HG03571 (cell line): ENCODE results near the gene DENND2C.

Source experiments
- ATAC-seq: cut with Tn5 transposase; IDR thresholded peaks from one replicate; pipeline ENCODE4 v1.9.1; 2021; ENCODE audit not compliant: unreplicated experiment

DENND2C gene, protein sequence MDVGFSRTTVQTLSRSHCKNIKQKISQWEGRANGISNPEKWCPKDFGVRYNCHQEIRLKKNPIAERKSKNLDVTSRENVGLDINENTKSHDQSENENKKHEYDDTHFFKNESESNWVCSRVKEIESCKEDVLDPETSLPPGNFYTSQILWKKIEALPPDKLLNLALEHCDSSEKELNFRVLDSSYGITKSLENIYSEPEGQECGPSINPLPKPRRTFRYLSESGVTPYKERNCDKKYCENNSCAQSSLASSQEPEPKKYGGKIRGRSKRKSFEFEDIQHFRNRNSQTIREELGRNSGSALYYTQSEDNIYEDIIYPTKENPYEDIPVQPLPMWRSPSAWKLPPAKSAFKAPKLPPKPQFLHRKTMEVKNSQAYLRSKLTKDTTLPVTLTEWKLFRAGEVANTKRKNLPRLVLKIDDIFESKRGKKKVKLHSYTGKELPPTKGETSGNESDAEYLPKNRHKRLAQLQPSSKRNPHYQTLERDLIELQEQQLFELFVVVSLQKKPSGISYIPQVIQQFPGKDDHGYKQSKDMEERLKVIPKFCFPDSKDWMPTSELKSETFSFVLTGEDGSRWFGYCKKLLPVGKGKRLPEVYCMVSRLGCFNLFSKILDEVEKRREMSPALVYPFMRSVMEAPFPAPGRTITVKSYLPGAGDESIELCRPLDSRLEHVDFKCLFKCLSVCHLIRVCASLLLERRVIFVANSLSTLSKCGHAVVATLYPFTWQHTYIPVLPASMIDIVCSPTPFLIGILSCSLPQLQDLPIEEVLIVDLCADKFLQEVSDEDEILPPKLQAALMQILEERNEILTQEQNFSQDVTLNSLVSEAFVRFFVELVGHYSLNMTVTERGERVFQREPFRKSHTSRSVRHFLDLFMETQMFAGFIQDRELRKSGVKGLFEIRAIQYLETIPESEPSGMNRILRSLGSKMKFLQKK

DNA sequence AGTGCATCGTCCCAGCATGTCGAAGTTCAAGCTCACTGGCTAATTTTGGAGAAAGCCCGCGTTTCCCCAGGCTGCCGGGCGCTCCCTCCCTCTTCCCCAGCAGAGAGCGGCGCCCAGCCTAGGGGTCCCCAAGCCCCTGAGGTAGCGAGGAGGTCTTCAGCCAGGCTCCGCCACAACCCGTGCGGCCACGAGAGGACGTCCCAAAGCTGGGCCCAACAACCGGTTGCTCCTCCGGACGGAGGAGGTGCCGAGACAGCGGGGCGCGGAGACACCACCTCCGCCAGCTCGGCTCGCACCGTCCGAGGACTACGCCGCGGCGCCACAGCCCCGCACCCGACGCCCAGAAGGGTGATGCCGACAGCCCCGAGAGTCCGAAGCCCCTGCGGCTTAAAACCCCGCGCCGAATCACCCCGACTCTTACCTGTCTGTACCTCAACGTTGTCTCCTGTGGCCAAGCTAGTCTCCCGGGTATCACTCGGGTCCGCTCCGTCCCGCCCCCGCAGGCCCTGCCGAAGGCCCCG is at the start of gene DENND2C:
Gene DENND2C (minus strand): TSS at position 488 of the 521 bp plus-strand sequence. CDS start 44,065 bp downstream, outside the sequence.
- ATAC-seq = peak; percentile 61

DNA sequence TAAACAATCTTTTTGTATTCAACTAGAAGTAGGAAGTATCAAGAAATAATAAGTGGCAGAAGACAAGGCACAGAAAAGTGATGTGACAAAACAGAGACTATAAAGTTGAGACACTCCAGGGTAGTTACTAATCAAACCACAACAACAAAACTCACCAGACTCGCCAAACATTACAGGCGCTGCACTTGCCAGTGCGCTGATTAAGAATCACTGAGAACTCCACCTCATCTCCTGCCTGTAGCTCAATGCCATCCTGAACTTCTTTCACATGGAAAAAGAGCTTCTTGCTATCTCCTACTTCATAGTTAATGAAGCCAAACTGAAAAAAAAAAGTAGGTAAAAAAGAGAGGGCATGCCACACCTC is 49.6 kb upstream of the DENND2C start:
- ATAC-seq = no peak

DNA sequence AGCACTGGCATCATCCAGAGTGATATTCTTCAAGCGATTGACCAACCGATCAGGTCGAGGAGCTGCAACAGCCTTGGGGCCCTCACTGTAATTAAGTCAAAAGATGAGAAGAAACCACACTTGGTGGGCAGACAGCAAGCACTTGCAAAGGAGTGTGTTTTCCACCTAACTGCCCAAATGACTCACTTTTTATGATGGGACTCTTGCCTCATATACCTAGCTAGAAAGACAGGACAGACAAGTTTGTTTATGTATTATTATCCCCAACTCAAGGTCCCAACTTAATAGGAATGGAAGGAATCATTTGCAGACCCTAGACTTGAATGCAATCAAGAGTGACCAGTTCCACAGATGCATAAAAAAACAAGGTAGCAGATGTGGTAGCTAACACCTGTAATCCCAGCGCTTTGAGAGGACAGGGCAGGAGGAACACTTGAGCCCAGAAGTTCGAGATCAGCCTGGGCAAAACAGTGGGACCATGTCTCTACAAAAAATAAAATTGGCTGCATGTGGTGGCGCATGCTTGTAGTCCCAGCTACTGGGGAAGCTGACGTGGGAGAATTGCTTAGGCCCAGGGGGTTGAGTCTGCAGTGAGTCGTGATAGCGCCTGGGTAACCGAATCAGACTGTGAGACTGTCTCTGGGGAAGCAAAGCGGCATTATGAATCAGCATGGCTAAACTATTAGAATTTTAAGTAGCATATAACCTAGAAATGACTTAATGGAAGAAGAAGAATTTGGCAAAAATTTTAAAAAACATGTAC is 49.0 kb upstream of the DENND2C start:
- ATAC-seq = no peak

DNA sequence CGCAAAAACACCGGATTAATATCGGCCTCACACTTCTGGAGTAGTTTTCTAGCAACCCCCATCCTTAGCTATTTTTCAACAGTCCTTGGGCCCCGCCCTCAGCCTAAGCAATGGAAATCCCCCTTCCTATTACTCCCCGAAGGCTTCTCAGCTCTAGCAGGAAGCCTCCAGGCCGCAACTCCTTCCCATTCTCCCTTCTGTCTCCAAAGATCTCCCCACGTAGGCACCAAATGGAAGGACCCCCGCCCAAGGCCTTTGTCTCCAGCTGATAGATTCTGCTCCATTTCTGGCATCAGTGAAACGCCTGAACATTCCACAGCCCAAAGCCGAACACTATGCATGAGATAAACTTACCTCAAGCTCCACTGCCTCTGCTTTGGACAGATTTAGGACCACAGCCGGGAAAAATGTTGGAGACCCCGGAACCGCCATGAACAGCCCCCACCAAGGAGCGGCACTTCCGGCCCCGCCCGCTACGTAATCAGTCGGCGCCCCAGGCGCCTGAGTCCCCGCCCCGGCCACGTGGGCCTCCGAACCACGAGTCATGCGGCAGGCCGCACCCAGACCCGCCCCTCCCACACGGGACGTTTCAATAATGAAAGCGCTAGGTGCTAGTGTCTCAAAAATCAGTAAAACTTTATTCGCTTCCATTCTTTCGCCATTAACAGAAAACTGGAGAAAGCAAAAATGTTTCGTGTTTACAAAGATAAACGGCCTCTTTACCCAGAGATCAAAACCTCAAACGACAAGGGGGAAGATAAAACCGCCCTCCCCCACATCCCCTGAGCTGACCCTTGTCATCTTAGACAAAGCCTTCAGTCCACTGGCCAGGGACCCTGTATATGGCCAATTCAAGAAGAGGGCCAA is 46.7 kb upstream of the DENND2C start, which contains the start of gene NRAS:
Gene NRAS (minus strand): TSS at position 468 of the 867 bp plus-strand sequence. CDS start 611 bp downstream, outside the sequence.
- ATAC-seq = peak; percentile 93

DNA sequence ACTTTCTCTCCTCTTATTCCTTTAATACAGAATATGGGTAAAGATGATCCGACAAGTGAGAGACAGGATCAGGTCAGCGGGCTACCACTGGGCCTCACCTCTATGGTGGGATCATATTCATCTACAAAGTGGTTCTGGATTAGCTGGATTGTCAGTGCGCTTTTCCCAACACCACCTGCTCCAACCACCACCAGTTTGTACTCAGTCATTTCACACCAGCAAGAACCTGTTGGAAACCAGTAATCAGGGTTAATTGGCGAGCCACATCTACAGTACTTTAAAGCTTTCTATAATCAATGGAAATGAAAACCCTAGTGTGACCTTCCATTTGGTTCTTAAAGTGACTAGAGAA is 46.1 kb upstream of the DENND2C start:
- ATAC-seq = no peak

DNA sequence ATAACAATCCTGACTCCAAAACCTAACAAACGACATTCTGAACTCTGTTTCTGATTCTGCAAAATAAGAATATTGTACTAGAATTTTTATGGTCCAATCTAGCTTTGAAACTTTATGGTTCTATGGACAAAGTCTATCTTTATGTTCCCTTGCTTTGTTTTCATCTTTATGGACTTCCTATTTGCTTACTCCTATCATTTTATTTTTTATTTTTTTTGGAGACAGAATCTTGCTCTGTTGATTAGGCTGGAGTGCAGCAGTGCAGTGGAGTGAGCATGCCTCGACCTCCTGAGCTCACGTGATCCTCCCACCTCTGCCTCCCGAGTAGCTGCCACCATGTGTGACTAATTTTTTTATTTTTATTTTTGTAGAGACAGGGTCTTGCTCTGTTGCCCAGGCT is 43.1 kb upstream of the DENND2C start:
- ATAC-seq = no peak

DNA sequence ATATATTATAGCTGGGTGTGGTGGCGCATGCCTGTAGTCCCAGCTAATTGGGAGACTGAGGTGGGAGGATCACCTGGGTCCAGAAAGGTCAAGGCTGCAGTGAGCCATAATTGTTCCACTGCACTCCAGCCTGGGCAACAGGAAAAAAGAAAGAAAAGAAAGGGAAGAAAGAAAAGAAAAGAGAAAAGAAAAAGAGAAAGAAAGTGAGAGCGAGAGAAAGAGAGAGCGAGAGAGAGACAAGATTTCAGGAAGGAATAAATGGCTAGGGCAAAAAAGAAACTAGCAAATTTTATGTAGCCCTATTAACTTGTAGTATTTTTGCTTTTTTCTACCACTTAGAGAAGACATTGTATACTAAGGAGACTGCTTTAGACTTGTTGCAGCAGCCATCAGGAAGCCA is 40.5 kb upstream of the DENND2C start:
- ATAC-seq = no peak

DNA sequence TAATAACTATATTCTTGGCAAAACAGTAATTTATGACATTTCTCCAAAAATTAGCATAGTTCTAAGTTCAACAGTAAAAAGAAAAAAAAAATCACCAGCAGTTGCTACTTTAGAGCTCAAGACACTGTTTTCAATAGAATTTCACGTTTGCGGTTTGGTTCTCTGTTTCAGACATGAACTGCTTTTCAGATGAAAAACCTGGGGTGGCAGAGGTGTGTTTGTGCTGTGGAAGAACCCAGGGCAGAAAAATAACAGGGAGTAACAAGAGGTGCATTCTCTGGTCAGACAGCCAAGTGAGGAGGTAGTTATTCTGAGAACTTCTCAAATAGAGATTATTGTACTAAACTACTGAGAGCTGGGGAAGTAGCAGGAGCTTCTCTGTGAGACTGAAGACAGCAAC is 37.8 kb upstream of the DENND2C start:
- ATAC-seq = no peak

DNA sequence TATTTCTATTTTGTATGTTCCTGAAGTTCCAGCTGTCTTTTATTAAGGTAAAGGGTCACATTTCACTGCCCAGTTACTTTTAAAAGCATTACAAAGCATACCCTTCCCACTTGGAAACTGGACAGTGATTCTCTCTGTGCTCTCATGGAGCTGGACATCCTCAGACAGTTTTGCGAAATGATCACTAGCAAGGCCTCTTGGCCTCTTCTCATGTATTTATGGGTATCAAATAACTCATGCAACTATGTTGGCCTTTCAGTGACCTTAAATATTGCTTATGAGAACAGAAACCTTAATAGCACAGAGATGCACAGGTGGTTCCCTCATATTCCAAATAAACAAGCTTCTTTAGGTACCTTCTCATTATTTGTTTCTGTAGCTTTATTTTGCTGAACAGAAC is 33.4 kb upstream of the DENND2C start:
- no peak for ATAC-seq

DNA sequence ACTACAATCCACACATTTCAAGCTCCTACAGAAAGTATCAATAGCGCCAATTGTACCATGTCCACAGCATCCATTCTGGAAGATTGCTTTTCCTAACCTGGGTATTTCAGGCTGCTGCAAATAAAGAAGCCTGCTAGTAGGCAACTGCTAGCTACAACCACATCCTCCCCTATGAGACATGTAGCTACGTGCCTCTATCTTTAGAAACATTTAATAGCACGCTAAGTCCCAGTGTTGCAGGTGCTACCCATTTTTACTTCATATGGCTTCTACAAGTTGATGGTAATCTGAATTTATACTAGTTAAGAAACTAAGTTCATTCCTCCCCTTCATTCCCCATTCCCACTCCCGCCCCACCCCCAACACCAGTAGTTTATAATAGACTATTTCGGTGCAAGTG is 32.9 kb upstream of the DENND2C start:
- ATAC-seq = no peak

DNA sequence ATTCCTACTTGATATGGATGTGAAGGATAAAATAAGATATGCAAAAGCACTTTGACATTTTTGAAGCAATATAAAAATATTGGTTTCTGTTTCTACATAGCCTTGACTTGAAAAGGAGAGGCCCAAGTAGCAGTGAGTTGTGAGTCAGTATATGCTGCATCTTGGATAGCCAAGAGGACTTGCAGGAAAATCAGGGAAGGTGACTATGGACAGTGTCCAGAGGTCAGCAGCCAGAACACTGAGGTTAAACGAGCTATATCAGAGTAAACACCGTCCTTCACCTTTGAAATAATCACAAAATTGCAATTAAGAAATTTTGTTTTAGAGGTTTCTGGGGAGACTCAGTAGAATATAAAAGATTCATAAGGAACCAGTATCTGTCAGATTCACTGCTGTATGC is 32.1 kb upstream of the DENND2C start:
- no peak for ATAC-seq

DNA sequence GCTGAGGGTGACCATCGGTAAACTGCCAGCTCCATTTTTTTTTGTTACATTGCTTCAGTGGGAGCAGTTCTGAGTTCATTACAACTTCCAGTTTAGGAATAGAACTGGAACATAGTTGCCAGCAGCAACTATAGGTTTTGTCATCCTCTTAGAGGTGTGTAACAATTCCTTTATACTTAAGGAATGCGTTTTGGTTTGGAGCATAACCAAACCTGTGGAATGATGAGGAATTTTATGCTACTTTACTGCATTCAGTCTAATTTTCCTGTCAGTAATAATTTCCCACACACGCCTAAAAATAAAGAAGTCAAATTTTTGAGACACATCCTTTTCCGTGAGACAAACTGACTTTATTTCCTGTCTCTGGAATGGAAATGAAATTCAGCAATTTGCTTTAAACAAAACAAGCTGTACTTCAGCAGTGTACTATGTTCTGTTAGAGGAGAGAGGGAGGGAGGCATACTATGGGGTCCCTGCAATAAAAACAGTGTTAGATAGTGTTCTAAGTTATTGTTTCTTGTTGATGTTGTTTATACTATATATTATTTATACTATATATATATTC is 30.3 kb upstream of the DENND2C start:
- ATAC-seq = no peak

DNA sequence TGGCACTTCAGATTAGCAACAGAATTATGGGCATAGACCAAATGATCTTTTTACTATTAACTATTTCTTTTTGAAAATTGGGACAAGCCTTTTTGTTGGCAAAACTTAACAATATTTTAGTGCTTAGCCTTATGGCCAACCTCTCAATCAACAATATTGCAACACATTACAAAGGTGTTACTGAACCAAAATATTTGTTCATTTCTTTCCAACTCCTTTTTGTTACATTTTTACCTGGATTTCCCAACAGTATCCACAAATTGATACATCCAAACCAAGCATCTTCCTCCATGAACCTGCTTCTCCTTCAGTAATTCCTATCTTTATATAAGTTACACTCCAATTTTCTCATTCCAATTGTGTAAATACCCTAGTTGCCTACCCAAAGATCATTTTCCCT is 27.0 kb upstream of the DENND2C start:
- ATAC-seq = no peak

DNA sequence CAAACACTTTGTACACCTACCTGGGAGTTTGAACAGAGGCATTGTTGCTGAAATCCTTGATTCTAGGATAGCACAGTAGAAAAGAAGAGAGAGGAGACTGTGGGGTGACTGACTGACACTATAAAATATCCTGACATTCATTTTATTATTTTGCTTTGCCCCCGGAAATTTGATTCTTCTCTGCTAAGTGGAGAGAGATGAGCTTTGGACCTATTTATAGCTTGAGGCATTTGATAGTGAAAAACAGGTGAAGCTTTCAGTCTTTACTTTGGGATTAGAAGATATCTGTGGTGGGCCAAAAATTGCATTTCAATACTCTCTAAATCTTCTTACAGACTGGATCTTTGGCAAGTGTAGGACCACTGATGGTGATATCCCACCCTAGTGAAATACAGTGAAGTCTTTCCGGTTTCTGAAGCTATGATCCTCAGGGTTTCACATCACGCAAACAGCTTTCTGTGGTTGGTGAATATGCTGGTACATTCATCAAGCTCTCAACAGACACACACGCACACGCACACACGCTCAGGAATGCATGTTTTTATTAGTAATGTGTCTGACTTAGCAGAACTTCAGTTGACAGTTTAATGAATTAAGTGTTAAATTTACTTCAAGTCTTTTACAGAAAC is 25.7 kb upstream of the DENND2C start, which contains the start of gene AMPD1:
Gene AMPD1 (minus strand): TSS at position 117 of the 629 bp plus-strand sequence. CDS start 75 bp downstream, at position 42.
- no peak for ATAC-seq

DNA sequence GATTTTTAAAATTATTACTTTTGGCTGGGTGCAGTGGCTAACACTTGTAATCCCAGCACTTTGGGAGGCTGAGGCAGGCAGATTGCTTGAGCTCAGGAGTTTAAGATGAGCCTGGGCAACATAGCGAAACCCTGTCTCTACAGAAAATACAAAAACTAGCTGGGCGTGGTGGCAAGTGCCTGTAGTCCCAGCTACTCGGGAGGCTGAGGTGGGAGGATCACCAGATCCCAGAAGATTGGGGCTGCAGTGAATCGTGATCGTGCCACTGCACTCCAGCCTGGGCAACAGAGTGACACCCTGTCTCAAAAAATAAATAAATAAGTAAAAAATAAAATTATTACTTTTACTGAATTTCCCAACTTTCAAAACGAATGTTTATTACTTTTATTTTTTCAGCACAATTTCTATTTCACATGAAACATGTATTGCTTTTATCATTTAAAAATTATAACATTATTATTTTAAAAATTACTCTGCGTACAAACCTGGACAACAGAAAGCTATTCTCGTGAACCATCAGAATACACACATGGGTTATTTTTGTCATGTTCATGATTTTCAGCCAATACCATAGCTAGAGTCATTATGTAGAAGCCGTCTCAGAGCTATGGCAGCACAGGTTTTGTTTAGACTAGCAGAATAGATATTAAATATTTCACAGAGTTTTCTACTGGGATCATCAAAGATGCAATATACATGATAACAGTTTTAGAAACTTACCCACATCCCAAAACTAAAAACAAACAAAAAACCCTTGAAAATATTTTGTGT is 24.9 kb upstream of the DENND2C start:
- no peak for ATAC-seq

DNA sequence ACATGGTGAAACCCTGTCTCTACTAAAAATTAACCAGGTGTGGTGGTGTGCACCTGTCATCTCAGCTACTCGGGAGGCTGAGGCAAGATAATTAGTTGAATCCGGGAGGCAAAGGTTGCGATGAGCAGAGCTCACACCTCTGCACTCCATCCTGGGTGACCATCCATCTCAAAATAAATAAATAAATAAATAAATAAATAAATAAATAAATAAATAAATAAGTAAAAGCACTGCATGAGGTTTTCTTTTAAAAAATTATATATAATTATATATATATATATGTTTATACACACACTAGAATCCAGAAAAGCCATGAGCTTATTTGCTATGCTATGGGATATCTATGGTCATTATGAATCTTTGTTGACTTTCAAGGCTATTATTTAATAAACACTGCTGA is 23.1 kb upstream of the DENND2C start:
- ATAC-seq = no peak

DNA sequence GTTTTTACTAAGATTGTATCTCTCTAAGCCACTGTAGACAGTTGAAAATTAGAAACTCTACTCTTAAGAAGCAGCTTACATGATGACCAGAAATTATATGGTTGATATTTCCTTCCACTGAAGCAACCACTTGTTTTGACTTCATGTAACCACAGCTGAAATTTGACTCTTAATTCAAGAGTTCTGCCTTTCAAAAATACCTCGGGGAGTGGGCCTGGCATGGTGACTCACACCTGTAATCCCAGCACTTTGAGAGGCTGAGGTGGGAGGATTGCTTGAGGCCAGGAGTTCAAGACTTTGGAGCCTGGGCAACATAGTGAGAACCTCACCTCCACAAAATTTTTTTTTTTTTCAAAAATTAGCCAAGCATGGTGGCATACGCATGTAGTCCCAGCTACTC is 21.2 kb upstream of the DENND2C start:
- no peak for ATAC-seq

DNA sequence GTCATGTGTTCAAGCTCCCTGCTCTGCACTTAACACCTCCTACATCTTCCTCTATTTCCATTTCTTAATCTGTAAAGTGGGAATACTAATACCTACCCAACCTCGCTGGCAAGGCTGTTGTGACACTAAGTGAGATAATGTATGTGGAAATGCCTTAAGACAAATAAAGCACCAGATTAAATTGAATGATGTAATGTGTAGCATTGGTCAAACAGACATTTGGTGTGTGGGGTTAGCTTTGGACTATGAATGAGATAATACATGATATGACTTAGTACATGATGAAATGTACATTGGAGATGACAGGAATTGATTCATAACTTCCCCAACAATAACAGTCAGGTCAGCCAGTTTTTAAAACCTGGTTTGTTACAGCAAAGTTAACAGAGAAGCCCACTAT is 20.3 kb upstream of the DENND2C start:
- no peak for ATAC-seq
